GM19372 (cell line): ENCODE data around the gene SFT2D1.

Experiments
- ATAC-seq: cut with Tn5 transposase; IDR thresholded peaks from one replicate; pipeline ENCODE4 v1.9.1; 2021; ENCODE audit warnings: mild to moderate bottlenecking, low read depth, moderate library complexity; ENCODE audit not compliant: unreplicated experiment

Gene SFT2D1

GRCh38 chr6:166282394-166283032 is 59.8 kb downstream of the SFT2D1 start:
- ATAC-seq, result no peak

- no peak for ATAC-seq
Measured at GRCh38 chr6:166281104-166281503, 61.2 kb downstream of the SFT2D1 start.

DNA sequence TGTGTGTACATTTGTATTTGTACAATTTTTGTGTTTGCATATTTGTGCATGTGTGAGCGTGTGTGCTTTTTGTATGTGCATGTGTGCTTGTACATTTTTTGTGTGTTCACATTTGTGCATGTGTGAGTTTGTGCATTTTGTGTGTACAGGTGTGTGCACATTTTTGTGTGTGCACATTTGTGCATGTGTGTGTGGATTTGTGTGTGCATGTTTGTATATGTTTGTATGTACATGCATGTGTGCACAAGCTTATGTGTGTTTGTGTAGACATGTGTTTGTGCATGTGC is 63.0 kb downstream of the SFT2D1 start:
- ATAC-seq, result no peak

DNA sequence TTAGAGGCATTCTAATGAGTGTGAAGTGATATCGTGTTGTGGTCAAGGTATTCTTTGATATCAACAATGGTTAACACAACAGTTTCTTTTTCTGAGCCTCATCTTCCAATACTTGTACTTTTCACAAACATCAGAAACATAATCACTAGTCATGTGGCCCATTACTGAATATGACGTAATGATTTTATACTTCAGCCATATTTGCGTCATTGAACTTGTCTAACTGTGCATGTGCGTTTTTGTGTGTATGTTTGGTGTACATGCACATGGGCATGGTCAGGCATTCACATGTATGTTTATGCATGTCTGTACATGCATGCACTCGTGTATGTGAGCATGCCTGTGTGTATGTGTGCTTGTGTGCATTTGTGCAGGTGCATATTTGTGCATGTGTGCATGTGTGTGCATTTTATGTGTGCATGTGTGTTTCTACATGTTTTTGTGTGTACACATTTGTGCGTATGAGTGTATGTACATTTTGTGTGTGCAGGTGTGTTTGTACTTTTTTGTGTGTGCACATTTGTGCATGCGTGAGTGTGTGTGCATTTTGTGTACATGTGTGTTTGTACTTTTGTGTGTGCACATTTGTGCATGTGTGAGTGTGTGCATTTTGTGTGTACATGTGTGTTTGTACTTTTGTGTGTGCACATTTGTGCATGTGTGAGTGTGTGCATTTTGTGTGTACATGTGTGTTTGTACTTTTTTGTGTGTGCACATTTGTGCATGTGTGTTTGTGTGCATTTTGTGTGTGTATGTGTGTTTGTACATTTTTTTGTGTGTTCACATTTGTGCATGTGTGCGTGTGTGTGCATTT is 63.6 kb downstream of the SFT2D1 start:
- ATAC-seq, result peak; percentile 4

- peak; percentile 41 for ATAC-seq
Measured at GRCh38 chr6:166277892-166278578, 64.3 kb downstream of the SFT2D1 start.

DNA sequence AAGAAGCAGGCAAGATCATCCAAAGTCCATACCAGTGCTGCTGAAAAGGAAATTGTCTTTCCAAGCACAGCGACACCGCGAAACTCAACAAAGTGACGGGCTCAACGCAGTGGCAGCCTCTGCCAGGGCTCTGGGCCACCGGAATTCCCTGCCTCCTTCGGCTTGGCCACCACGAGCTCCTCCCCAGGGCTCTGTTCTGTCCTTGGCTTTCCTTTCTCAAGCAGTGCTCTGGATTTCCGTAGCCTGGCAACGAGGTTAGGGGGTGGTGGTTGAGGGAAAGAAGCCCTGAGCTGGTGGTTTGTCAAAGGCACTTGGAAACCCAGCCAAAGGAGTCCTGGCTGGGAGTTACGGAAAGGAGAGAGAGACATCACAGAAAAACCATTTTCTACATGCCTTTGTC is 65.3 kb downstream of the SFT2D1 start:
- no peak for ATAC-seq

DNA sequence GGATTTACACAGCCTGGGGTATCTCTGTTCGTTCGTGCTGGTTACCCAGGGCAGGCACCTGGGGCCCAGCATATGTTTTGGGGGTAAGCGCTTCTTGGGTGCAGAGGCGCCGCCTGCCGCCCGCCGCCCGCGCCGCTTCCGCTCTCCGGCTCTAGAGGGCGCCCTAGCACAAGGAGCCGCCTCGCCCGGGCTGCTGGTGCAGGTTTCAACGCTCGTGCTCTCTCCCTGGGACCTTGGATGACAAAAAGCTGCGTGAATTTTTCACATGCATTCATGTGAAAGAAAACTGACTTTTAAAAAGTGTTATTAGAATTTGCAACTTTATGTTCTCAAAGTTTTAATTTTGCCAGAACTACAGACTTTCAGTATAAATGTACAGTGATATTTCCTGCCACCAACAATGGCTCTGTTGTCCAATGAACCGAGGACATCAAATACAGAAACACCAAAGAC is 66.6 kb downstream of the SFT2D1 start:
- peak; percentile 66 for ATAC-seq

DNA sequence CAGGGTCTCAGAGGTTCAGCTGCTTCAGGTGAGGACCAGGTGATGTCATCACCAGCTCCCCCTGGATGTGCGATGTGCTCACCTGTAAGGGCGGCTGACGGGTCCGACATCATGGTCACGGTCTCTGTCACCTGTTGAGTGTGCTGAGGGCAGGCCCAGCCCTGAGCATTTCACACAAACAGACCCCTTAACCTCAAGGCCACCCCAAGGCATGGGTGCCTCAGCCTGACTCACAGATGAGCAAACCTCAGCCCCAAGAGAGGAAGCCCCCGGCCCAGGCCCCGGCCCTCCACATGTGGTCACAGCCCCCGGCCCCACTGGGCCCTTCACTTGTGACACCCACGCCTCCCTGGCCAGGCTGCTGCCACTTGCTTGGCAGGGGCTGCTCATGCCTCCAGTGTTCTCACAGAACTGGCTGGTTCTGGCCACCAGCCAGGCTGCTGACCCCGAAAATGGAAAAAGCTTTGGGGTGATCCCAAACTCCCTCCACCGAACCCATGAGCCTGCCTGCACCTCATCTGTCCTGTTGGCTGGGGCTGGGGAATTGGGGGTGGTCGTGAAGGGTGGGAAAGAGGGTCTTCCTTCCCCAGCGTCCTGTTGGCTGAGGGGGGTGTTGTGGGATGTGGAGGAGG is 67.5 kb downstream of the SFT2D1 start:
- no peak for ATAC-seq

DNA sequence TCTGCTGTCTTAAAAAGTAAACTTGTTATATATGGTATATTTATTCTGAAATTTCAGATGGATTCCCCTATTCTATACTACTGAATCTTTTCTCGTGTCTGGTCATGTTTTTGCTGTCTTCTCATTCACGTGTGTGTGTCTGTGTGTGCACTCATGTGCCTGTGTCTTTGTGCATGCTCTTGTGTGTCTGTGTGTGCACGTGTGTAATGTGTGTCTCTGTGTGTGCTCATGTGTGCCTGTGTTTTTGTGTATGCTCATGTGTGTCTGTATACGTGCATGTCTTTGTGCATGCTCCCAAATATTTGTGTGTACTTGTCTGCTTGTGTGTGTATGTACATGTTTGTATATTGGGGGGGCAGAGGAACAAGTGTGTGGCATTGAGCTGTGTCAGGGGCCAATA is 68.2 kb downstream of the SFT2D1 start:
- no peak for ATAC-seq

GRCh38 chr6:166271376-166271765 is 71.0 kb downstream of the SFT2D1 start:
- no peak for ATAC-seq

DNA sequence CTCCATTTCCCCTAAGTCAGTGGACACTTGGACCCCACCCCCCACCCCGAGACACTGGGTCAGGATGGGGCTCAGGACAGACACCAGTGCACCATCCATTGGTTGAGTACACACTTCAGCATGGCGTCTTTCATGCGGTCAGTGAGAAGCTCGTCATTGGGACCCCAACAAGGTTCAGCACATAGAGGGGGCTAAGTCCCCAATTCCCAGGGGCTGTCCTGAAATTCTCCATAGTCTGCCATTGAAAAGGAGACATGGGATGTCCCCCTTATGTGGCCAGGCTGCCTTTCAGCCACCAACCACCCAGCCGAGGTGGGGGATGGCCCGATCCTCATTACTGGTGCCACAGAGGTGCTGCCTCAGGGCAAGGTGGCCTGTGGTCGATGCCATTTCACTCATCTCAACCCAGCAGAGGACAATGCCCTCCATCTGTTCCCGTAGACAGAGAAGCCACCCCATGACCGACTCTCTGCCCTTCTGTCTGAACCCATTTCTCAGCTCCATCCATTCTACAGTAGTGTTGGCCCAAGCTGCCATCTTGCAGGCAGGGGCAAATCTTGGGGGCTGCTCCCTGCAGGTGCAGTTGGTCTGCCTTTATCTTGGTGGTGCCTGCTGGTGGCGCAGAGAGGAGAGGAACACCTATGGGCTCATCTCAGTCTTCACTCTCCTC is 71.5 kb downstream of the SFT2D1 start:
- ATAC-seq, result no peak
